ENCODE measurements around the gene SYT14. TPM values are rescaled to one million over a fixed set of nuclear protein-coding genes. Genes with fewer than 3 reads are reported as not detected.
"Not testable (repeated sequence)": the region's sequence is repeated elsewhere in the genome, so short reads cannot be mapped to it uniquely, and the experiment has no call there.

Gene SYT14
- total RNA-seq (2014; rRNA removed; shearing (Covaris generic)), result 14.7 TPM in 2 replicates
- 2.7 and 3.4 TPM in 2 replicates for polyA plus RNA-seq (2015; cell fraction: cytosol; rRNA removed)
- 5.3 and 6.4 TPM in 2 replicates for polyA plus RNA-seq (2015; cell fraction: nucleus; rRNA removed)

DNA sequence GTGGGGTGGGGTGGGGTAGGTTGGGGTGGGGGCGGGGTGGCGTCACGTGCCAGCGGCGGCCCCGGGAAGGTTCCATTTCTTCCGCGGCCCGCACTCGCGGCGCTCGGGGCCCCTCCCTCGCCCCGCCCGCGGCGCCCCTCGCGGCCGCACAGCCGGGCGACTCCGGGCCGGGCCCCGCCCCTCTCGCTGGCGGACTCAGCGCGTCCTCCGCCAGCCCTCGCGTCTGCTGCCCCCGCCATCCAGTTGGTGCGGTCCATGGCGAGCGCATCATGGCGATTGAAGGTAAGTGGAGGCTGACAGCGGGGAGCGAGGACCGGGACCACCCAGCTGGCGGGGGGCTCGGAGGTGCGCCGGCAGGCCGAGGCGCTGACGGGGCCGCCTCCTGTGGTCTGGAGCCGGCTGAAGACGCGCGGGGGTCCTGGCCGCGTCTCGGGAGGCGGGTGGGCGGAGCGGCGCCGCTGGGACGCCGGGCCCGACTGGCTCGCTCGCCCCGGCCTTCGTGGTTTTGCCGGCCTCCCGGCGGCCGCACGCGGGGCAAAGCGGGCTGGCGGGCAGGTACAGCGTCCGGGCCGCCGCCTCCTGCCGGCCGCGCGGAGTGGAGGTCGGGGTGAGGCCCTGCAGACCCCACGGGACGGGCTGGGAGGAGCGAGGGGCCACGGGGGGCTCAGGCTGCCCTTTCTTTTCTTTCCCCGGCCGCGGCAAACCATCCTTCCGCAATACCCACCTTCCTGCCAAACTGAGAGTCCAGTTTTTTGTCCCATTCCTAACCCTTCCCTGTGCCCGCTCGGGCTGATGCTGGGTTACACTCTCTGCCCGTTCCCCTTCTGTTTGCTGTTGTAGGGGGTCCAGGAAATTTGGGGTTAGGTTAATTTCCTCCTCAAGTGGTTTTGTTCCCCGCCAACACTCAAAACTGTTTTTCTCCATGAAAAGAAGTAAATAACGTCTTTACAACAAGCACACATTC lies at the start of gene SYT14:
Gene SYT14, plus strand, starts transcription at position 222 of the 964 bp plus-strand sequence. Its CDS starts 48 bp downstream, at position 270.
- peak; percentile 75 for DNase-seq (ENCODE audit: low read depth, low spot score)
- in situ Hi-C loops (cut with HindIII; ENCODE audit: low pct_unique_long_range_greater_than_20kb, low sequenced_read_pairs), result no loop called here

- in situ Hi-C loops (cut with HindIII; ENCODE audit: low pct_unique_long_range_greater_than_20kb, low sequenced_read_pairs); DNase-seq (ENCODE audit: low read depth, low spot score): not testable (repeated sequence)
Observed at GRCh38 chr1:209888291-209889076, 49.5 kb upstream of the SYT14 start.

- no peak for DNase-seq (ENCODE audit: low read depth, low spot score)
- in situ Hi-C loops (cut with HindIII; ENCODE audit: low pct_unique_long_range_greater_than_20kb, low sequenced_read_pairs), result no loop called here
Observed at GRCh38 chr1:209889077-209889418, 49.0 kb upstream of the SYT14 start.

- in situ Hi-C loops (cut with HindIII; ENCODE audit: low pct_unique_long_range_greater_than_20kb, low sequenced_read_pairs), result no loop called here
- DNase-seq (ENCODE audit: low read depth, low spot score), result peak; percentile 60
Observed at GRCh38 chr1:209890641-209891330, 47.2 kb upstream of the SYT14 start.

DNA sequence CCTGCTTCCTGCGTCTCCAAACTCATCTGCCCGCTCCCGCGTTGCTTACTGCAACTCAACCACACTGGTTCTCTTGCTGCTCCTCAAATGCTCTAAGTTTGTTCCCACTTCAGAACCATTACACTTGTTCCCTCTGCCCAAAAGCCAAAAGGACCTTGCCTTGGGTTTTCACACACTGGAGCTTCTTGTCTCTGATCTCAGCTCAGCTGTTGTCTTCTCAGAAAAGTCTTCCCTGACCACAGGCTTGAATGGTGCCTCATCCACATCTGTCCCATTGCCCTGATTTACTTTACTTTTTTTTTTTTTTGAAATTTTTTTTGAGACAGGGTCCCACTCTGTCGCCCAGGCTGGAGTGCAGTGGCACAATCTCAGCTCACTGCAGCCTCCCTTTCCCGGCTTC lies 44.3 kb upstream of the SYT14 start:
- in situ Hi-C loops (cut with HindIII; ENCODE audit: low pct_unique_long_range_greater_than_20kb, low sequenced_read_pairs), result no loop called here

GRCh38 chr1:209895709-209896108 lies 42.3 kb upstream of the SYT14 start:
- peak; percentile 0 for DNase-seq (ENCODE audit: low read depth, low spot score)
- in situ Hi-C loops (cut with HindIII; ENCODE audit: low pct_unique_long_range_greater_than_20kb, low sequenced_read_pairs), result no loop called here

More for the DNA sequence above, 44.3 kb upstream of the SYT14 start:
- DNase-seq (ENCODE audit: low read depth, low spot score), result peak; percentile 0

DNA sequence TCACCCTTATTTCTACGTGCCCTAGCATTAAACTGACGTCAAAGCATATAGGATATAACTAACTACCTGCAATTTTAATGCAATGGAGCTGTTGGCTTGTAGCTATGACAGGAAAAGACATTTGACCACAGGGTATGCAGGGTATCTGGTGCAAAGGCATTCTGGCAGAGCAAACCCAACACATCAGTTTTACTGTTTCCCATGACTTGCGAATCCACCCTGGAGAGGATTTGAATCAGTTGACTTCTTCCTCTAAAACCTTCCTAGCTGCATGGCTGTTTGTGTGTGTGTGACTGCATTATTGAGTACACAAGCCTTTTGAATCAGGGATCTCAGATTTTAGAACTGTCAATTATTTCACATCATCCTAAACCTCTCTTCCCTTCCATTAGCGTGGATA lies 41.7 kb upstream of the SYT14 start:
- in situ Hi-C loops (cut with HindIII; ENCODE audit: low pct_unique_long_range_greater_than_20kb, low sequenced_read_pairs), result no loop called here
- DNase-seq (ENCODE audit: low read depth, low spot score), result peak; percentile 0

GRCh38 chr1:209898271-209898670 lies 39.7 kb upstream of the SYT14 start:
- DNase-seq (ENCODE audit: low read depth, low spot score); in situ Hi-C loops (cut with HindIII; ENCODE audit: low pct_unique_long_range_greater_than_20kb, low sequenced_read_pairs): not testable (repeated sequence)

DNA sequence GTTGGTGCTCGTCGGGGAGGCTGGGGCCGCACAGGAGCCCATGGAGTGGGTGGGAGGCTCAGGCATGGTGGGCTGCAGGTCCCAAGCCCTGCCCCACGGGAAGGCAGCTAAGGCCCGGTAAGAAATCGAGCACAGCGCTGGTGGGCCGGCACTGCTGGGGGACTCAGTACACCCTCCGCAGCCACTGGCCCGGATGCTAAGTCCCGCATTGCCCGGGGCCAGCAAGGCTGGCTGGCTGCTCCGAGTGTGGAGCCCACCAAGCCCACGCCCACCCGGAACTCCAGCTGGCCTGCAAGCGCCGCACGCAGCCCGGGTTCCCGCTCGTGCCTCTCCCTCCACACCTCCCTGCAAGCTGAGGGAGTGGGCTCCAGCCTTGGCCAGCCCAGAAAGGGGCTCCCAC lies 39.2 kb upstream of the SYT14 start:
- in situ Hi-C loops (cut with HindIII; ENCODE audit: low pct_unique_long_range_greater_than_20kb, low sequenced_read_pairs); DNase-seq (ENCODE audit: low read depth, low spot score): not testable (repeated sequence)

DNA sequence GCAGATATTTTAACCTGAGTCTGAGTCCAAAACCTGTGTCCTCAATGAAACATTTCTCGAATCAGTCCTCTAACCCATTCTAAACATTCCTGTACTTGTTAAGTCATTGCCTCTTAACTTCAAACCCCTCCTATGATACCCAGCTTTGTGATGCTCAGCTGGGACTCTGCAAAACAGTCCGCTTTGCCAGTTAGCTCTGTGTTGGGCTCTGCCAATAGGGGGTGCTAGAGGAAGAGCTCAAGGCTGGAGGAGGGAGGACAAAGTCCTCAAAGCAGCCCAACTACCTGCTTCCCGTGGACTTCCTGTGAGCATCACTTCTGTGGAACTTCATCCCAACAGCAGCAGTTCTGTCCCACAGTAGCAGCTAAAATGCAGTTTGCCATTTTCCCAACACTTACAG lies 38.1 kb upstream of the SYT14 start:
- in situ Hi-C loops (cut with HindIII; ENCODE audit: low pct_unique_long_range_greater_than_20kb, low sequenced_read_pairs), result no loop called here
- peak; percentile 75 for DNase-seq (ENCODE audit: low read depth, low spot score)

- peak; percentile 0 for DNase-seq (ENCODE audit: low read depth, low spot score)
- in situ Hi-C loops (cut with HindIII; ENCODE audit: low pct_unique_long_range_greater_than_20kb, low sequenced_read_pairs), result no loop called here
Observed at GRCh38 chr1:209900734-209901133, 37.3 kb upstream of the SYT14 start.

- in situ Hi-C loops (cut with HindIII; ENCODE audit: low pct_unique_long_range_greater_than_20kb, low sequenced_read_pairs), result no loop called here
Observed at GRCh38 chr1:209901211-209901610, 36.8 kb upstream of the SYT14 start.

DNA sequence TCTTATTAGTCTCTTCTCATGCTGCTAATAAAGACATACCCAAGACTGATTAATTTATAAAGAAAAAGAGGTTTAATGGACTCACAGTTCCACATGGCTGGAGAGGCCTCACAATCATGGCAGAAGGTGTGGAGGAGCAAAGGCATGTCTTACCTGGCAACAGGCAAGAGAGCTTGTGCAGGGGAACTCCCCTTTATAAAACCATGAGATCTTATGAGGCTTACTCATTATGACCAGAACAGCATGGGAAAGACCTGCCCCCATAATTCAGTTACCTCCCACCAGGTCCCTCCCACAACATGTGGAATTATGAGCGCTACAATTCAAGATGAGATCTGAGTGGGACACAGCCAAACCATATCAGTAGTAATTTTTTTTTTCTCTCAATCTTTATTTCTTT lies 33.2 kb upstream of the SYT14 start:
- in situ Hi-C loops (cut with HindIII; ENCODE audit: low pct_unique_long_range_greater_than_20kb, low sequenced_read_pairs), result not testable (repeated sequence)

More at GRCh38 chr1:209901211-209901610, 36.8 kb upstream of the SYT14 start:
- DNase-seq (ENCODE audit: low read depth, low spot score), result no peak

DNA sequence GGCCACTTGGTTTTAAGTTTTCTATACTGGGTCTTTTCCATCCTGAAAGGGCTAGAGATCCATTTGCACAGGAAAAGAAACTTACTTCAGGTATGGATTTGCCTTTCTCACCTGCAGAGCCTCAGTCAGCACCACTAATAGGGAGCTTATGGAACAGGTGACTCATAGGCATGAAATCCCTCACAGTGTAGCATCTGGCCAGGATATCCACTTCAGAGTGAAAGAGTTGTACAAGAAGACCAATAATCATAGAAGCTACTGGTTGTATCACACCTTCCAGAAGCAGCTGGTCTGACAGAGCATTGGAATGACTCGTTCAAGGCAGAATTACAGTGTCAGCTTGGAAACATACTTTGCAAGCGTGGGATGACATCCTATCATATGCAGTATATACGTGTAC lies 26.3 kb upstream of the SYT14 start:
- in situ Hi-C loops (cut with HindIII; ENCODE audit: low pct_unique_long_range_greater_than_20kb, low sequenced_read_pairs), result no loop called here
- DNase-seq (ENCODE audit: low read depth, low spot score), result no peak

More for the DNA sequence above, 33.2 kb upstream of the SYT14 start:
- not testable (repeated sequence) for DNase-seq (ENCODE audit: low read depth, low spot score)

DNA sequence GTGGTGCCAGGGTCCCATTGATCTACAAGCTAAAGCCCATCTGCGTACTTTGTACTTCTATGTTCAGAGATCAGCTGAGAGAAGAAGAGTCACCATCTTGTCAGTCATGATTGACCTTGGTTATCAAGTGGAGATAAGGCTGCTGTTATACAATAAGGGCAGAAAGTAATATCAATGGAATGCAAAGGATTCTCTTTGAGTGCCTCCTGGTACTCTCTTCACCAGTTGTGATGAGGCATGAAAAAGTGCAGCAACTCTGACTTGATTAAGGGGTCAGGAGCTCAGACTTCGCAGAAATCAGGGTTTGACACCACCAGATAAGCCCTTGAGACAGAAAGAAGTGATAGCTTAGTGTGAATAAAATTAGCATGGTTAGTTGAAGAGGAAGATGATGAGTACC lies 25.7 kb upstream of the SYT14 start:
- in situ Hi-C loops (cut with HindIII; ENCODE audit: low pct_unique_long_range_greater_than_20kb, low sequenced_read_pairs), result no loop called here
- DNase-seq (ENCODE audit: low read depth, low spot score), result no peak

GRCh38 chr1:209919637-209920036 lies 18.4 kb upstream of the SYT14 start:
- DNase-seq (ENCODE audit: low read depth, low spot score); in situ Hi-C loops (cut with HindIII; ENCODE audit: low pct_unique_long_range_greater_than_20kb, low sequenced_read_pairs): not testable (repeated sequence)

GRCh38 chr1:209920844-209921243 lies 17.2 kb upstream of the SYT14 start:
- in situ Hi-C loops (cut with HindIII; ENCODE audit: low pct_unique_long_range_greater_than_20kb, low sequenced_read_pairs), result no loop called here
- no peak for DNase-seq (ENCODE audit: low read depth, low spot score)

DNA sequence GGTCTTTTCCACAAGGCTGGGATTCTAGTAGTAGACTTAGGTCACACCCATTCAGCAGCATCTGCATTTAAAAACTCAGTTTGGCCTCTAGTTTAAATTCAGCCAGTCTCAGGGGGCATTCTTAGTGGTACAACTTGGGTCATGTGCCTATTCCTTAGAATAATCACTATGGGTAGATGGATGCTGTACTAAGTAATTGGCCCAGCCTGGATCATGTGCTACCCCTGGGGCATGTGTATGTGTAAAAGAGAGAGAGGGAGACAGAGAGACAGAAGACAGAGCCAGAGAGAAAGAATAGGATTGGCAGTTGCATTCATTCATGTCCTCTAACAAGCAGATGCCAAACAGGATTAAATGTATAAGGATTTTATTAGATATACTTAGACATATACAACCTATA lies 13.6 kb upstream of the SYT14 start:
- peak; percentile 70 for DNase-seq (ENCODE audit: low read depth, low spot score)
- in situ Hi-C loops (cut with HindIII; ENCODE audit: low pct_unique_long_range_greater_than_20kb, low sequenced_read_pairs), result no loop called here
